ENCODE measurements around the gene SKP1.
A peak's percentile ranks its signal among the peaks of the same experiment; 100 is the strongest.

SKP1 gene

GRCh38 chr5:134128648-134128995 lies 48.1 kb downstream of the SKP1 start:
- DNase-seq = no peak

DNA sequence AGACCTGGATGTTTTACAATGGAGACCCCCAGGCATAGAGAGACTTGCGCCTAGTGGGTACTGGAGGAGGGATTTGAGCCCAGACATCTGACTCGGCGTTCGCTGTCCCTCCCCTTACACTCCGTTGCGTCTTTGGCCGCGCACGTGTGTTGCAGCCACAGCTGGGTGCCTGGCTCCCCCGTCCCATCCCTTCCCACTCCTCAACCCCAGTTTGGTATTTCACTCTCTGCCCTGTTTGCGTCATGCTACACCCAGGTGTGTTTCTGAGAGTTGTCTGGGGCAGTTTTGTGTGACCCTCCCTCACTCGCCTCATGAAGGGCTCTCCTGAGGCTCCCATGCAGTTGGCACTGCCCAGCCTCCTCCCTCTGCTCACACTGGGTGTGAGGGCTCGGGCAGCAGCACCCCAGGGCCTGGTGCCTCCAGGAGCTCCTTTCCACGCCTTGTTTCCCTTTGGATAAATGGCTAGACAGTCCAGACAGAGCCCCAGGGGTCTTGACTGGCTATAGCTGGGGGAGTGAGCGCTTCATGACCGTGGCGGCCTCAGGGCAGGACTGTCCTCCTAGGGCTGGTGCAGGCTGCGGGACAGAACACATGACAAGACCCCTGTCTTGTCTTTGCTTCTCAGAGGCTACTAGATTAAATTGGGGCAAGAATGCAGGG lies 48.6 kb downstream of the SKP1 start:
- no peak for DNase-seq

- DNase-seq = no peak
Observed at GRCh38 chr5:134127376-134127861, 49.3 kb downstream of the SKP1 start.

GRCh38 chr5:134125039-134126015 lies 51.4 kb downstream of the SKP1 start:
- DNase-seq = no peak

GRCh38 chr5:134124289-134125038 lies 52.3 kb downstream of the SKP1 start:
- no peak for DNase-seq

GRCh38 chr5:134123360-134123759 lies 53.4 kb downstream of the SKP1 start:
- no peak for DNase-seq

GRCh38 chr5:134122530-134122929 lies 54.2 kb downstream of the SKP1 start:
- no peak for DNase-seq

GRCh38 chr5:134120386-134121138 lies 56.2 kb downstream of the SKP1 start:
- DNase-seq = no peak

DNA sequence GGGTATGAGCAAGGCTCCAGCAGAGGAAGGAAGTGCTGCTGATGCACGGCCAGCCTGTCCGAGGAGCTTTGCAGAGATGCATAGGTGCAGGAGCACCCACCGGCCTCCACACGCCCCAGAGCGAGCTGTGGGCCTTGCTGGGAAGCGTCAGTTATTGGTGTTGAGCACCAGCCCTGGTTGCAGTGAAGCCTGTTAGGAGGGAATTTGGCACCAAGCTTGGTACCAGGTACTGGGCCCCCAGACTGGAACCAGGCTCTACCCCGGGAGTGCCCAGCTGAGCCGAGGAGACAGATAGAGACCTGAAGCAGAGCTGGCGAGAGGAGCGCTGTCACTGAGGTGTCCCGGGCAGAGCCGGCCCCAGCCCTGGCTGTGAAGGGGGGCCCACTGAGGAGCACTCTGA lies 57.0 kb downstream of the SKP1 start:
- no peak for DNase-seq

- no peak for DNase-seq
Observed at GRCh38 chr5:134118212-134118835, 58.4 kb downstream of the SKP1 start.

DNA sequence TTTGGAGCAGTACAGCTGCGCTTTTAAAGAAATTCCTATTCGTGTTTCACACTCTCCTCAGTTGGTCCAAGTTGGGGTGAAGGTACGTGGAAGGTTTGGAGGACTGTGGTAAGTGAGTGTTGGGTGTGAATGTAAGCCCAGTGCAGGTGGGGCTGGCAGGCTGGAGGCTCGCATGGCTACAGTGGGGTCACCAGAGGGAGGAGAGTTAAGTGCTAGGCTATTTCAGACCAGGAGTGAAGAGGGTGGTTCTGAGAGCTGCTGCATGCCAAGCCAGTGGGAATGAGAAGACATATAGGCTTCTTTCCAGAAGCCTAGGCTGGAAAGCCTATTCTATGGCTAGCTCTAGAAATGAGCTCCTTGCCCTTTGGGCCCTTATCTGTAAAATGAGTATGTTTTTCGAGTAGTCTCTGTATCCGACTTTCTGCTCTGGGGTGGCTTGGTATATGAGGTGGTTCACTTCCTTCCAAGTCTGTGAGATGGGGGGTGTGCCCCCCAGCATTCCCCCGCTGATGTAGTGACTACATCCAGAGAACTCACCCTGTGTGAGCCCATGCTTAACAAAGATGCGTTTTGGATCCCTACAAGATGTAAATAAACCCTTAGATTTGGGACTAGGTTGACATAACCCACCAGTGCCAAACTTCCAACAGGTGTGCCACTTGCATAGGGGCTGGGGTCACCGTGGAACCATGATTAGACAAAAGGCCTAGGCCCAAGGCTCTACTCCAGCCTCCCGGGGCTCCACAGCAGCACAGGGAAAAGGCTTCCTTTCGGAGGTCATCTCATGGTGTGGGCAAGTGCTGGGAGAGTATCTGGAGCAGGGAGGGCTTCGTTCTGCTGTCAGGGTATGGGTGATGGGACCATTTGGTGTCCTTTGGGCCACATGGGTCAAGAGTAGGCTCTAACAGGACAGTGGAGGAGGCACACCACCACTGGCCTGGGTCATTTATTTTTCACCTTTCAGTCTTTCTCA lies 59.7 kb downstream of the SKP1 start:
- DNase-seq = no peak

- no peak for DNase-seq
Observed at GRCh38 chr5:134116286-134116685, 60.5 kb downstream of the SKP1 start.

DNA sequence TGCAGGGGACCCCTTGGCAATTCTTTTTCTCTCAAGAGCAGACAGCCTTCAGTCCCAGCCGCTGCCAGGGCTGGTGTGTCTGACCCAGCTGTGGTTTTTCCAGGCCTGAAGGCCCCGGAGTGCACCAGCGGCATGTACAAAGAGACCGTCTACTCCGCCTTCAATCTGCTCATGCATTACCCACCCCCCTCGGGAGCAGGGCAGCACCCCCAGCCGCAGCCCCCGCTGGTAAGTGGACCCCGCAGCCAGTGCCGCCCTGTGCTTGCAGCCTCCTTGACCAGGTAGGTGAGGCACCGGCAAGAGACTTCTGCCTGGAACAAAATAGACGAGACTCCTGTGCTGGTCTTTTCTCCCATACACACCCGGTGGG lies 61.0 kb downstream of the SKP1 start:
- no peak for DNase-seq

DNA sequence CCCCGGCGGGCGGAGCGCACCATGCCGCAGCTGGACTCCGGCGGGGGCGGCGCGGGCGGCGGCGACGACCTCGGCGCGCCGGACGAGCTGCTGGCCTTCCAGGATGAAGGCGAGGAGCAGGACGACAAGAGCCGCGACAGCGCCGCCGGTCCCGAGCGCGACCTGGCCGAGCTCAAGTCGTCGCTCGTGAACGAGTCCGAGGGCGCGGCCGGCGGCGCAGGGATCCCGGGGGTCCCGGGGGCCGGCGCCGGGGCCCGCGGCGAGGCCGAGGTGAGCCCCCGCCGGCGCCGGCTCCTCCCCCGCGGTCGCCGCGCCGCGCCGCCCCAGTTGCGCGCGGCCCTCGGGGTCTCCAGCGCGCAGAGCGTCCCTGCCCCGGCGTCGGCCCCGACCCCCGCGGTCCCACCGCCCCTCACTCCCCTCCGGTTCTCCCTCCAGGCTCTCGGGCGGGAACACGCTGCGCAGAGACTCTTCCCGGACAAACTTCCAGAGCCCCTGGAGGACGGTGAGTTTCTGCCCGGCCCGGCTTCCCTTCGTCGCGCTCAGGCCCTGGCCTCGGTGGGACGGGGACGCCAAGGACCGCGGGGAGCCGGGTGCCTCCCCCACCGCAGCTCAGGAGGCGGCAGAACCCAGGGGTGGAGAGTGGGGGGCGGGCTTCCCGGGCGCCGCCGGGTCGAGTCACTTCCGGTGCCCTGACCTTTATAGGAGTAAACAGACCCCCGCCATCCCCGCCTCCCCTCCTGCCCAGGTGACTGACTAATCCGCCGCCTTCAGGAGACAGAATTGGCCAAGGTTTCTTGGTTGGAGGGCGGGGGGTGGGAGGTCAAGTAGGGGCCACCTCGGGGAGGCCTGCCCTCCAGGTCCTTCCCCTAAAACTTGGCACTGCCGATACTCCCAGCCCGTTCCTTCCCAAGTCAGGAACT lies 61.6 kb downstream of the SKP1 start:
- DNase-seq = peak; percentile 79

- peak; percentile 72 for DNase-seq
Observed at GRCh38 chr5:134113902-134114875, 62.6 kb downstream of the SKP1 start, which contains the start of gene TCF7. TCF7 (plus strand) TSS chr5:134114681; CDS start chr5:134114907, 226 bp downstream.

DNA sequence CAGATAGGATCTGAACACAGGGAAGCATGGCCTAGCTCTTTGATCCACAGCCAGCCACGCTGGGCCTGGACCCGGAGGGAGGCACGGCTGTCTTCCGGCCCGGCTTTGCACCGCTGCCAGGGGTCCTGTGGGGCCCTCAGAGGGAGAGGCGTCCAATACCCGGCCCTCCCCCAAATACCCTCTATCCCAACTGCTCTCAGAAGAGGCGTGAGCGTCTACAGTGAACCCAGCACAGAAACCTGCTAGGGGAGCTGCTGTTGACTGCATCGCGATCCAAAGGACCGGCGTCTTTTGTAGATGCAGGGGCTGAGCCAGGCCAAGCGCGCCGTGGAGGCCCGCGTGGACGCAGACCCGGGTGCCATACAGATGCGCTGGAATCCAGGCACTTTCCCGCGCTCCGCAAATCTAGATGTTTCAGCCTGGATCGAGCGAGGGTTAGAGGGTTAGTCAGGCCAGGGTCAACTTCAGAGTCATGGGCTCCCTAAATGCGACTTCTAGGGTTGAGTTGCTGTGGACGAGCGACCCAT lies 63.3 kb downstream of the SKP1 start:
- DNase-seq = no peak

DNA sequence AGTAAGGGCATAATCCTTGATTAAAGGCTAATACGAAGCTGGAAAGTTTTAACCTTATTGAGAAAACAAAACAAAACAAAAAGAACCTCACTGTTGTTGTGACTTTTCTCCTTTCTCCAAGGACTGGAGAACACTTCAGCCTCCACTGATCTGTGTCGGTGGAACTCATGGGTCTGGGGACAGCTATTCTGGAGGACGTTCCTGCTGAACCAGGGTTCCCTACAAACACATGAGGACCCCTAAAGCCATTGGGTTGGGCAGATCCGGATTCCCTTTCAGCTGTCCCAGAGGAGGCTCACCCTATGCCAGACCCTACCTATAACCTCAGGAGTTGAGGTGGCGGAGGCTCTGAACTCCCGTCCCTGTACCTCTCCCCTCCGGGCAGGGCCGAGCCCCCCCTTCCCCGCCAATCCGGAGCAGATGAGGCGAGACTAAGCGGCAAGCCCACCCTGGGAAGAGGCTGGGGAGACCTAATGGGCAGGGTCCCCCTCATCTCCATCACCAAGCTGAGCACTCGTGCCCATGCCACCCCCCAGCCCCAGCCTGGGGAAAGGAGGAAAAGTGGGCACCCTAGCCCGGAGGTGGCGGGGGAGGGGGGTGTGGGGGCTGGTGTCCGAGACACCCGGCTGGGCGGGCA lies 63.9 kb downstream of the SKP1 start:
- DNase-seq = no peak

All from stimulated activated CD4-positive, alpha-beta T cell treated with anti-CD3 and anti-CD28 coated beads, Interleukin-1b, Interleukin-23, amount 100 ng/mL, for 48 hours (primary cell).